GM13977 (cell line): ENCODE results near the gene P4HB.

Source experiments
- DNase-seq: peaks from one replicate; pipeline ENCODE4 v3.0.0; 2012; ENCODE audit warnings: low spot score
- in situ Hi-C: fragments of 300-500 bp; cut with MboI; formaldehyde crosslinking; loops from one replicate; pipeline ENCODE4 v1.12.0; 2022; ENCODE audit warnings: low sequenced_read_pairs, low pct_unique_long_range_greater_than_20kb, mixed read lengths, inconsistent platforms; ENCODE audit not compliant: unreplicated experiment
- TF ChIP-seq, protein P1 (sequence below): IDR thresholded peaks from 2 replicates; pipeline ENCODE4 v1.5.1; 2012; ENCODE audit warnings: mild to moderate bottlenecking, control low read depth; ENCODE audit not compliant: insufficient read depth; ENCODE audit errors: extremely low read depth, missing control alignments

P4HB gene

DNA sequence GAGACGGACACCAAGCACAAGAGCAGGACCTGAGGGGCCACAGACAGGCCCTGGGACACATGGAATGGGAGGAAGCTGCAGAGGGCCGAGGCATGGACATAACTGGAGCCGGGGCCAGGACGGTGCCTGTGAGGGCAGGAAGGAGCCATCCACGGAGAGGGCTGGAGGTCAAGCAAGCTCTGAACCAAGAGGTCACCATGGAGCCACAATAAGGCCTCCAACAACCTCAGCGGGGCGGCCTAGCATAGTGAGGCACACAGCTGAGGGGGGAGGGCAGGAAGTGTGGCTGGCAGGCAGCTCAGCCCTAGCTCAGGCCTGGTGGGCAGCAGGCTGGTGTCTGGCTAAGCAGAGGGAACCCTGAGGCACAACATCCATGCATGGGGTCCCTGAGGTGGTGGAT lies 31.7 kb downstream of the P4HB start:
- no peak for DNase-seq
- in situ Hi-C loops = no loop called here
- TF ChIP-seq, protein P1, sequence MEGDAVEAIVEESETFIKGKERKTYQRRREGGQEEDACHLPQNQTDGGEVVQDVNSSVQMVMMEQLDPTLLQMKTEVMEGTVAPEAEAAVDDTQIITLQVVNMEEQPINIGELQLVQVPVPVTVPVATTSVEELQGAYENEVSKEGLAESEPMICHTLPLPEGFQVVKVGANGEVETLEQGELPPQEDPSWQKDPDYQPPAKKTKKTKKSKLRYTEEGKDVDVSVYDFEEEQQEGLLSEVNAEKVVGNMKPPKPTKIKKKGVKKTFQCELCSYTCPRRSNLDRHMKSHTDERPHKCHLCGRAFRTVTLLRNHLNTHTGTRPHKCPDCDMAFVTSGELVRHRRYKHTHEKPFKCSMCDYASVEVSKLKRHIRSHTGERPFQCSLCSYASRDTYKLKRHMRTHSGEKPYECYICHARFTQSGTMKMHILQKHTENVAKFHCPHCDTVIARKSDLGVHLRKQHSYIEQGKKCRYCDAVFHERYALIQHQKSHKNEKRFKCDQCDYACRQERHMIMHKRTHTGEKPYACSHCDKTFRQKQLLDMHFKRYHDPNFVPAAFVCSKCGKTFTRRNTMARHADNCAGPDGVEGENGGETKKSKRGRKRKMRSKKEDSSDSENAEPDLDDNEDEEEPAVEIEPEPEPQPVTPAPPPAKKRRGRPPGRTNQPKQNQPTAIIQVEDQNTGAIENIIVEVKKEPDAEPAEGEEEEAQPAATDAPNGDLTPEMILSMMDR = no peak

GRCh38 chr17:81825841-81826466 lies 34.4 kb downstream of the P4HB start:
- TF ChIP-seq, protein P1 = no peak
- DNase-seq = no peak
- in situ Hi-C loops = no loop called here

GRCh38 chr17:81824595-81824994 lies 35.7 kb downstream of the P4HB start:
- TF ChIP-seq, protein P1 = no peak
- in situ Hi-C loops = no loop called here
- DNase-seq = no peak

- DNase-seq = no peak
- TF ChIP-seq, protein P1 = no peak
- in situ Hi-C loops = no loop called here
Observed at GRCh38 chr17:81823820-81824550, 36.4 kb downstream of the P4HB start.

GRCh38 chr17:81822996-81823819 lies 37.1 kb downstream of the P4HB start:
- DNase-seq = no peak
- in situ Hi-C loops = no loop called here
- TF ChIP-seq, protein P1 = no peak

DNA sequence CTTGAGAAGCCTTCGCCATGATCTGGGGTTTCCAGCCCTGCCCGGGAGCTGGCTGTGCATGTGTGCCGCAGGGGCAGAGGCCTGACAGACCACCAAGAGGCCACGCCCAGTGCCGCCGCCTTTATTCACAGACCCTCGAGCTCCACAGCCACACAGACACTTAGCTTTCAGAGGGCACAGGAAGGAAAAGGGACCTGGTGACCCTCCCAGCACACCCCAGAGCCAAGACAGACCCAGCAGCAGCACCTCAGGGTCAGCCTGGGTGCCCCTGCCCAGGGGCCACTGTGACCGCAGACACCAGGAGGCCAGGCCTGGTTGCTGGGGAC lies 38.1 kb downstream of the P4HB start:
- TF ChIP-seq, protein P1 = no peak
- in situ Hi-C loops = no loop called here

More for the DNA sequence above, 38.1 kb downstream of the P4HB start:
- DNase-seq = no peak
